Putamen (tissue), 1 donor: ENCODE measurements around the gene PDGFB.

ENCODE experiments used
- DNase-seq: peaks from one replicate; pipeline ENCODE4 v3.0.0-alpha.2; 2016; ENCODE audit warnings: low spot score

Gene PDGFB

GRCh38 chr22:39254789-39255298 lies 10.1 kb upstream of the PDGFB start:
- DNase-seq: no peak

DNA sequence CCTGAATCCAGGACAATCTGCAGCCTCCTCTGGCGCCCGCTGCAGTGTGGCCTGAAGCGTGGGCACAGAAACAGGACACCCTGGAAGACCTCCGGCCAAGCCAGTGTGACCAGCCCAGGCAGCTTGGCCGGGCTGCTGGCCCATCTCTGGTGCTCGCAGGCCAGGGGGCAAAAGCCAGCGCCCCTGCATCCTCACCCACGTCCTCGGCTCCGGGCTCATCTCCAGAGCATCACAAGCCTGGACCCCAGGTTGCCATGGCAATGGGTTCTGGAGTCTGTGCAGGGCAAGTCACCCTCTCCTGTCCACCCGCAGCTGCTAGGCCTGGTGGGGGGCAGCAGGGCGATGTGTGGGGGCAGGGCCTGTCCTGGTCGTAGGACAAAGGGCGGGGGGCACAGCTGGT lies 9.3 kb upstream of the PDGFB start:
- no peak for DNase-seq

DNA sequence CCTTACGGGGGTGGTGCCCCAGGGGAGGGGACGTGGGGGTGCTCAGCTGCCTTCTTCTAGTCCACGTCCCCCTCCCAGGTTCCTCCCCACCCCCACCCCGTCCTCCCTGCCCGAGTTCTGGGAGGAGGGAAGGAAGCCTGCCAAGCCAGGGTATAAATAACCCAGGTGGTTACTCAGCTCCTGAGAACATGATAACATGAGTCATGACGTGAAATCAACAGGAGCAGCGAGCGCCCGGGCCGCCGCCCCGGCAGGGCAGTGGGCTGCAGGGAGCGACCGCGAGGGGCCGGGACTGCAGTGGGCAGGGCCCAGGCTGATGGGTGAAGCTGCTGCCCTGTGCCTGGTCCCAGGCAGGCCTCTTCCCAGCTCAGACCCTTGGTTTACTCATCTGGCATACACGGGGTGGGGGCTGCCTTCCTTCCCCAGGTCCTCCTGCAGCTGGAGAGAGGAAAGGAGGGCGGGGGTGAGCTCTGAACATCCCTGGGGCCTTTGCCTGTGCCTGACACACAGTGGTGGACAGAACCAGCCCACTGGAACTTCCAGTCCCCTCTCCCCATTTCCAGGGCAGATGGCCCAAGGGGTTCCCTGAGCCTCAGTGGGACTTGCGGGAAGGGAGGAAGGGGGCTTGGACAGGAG lies 8.8 kb upstream of the PDGFB start:
- DNase-seq: no peak

GRCh38 chr22:39252461-39253434 lies 8.0 kb upstream of the PDGFB start:
- no peak for DNase-seq

DNA sequence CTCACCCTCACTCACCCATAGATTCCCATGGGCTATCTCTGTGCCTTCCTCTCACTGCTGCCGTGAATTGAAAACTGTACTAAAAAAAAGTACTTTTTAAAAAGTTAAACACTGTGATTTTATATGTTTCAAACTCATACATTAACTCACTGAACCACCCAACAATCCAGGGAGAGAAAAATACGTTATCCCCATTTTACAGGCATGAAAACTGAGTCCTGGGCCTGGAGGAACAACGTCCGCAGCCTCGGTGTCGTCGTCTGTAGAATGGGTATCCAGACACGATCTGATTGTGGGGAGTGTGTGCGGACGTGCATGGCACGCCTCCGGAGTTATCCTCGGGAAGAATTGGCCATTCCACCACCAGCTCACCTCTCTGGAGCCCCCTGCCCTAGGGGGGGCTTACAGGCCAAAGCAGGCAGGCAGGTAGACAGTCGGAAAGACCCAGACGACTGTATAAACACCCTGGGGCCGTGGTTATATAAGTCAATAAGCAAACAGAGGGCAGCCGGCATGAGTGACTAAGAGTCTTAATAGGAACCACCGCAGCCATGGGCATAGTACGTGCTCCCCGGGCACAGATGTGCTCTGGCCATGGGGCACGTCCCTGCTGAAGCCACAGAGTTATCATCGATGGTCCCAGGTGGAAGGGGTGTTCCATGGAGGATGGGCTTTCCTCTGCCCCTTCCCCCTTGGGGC lies 7.1 kb upstream of the PDGFB start:
- no peak for DNase-seq

GRCh38 chr22:39250838-39251237 lies 6.1 kb upstream of the PDGFB start:
- no peak for DNase-seq

DNA sequence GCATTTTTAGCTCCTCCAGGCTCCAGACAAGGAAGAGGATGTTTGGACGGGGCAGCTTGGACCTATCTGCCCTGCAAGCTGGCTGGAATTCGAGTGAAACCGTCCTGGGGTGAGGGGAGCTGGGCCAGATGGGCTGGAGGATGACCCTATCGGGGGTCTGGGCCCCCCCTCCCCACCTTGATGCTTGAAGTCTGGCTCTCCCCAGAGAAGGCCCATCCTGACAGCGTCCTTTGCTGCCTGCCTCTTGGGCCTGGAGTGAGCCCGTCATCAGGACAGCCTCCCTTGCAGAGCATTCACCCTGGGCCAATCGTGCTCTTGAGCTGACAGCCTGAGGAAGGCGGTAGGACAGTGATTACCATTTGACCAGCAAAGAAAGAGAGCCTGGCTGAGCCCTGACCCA lies 5.3 kb upstream of the PDGFB start:
- DNase-seq: no peak

- no peak for DNase-seq
Observed at GRCh38 chr22:39249086-39249704, 4.4 kb upstream of the PDGFB start.

- DNase-seq: no peak
Observed at GRCh38 chr22:39248254-39248653, 3.5 kb upstream of the PDGFB start.

DNA sequence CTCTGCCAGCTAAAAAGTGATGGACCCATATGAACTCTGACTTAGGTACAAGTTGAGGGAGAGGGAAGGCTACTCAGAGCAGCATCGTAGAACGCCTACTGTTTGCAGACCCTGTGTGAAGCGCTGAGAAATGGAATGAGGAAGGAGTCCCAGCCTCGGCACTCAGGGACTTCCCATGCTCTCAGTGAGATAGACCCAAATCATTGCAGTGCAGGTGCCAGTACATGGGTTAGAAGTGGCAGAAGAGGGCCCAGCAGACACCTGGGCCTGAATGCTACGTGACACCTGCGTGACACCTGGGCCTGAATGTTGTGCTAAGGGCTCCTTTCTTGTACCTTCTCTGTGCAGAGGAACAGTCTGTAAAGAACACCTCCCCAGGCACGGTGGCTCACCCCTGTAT lies 2.6 kb upstream of the PDGFB start:
- DNase-seq: no peak

DNA sequence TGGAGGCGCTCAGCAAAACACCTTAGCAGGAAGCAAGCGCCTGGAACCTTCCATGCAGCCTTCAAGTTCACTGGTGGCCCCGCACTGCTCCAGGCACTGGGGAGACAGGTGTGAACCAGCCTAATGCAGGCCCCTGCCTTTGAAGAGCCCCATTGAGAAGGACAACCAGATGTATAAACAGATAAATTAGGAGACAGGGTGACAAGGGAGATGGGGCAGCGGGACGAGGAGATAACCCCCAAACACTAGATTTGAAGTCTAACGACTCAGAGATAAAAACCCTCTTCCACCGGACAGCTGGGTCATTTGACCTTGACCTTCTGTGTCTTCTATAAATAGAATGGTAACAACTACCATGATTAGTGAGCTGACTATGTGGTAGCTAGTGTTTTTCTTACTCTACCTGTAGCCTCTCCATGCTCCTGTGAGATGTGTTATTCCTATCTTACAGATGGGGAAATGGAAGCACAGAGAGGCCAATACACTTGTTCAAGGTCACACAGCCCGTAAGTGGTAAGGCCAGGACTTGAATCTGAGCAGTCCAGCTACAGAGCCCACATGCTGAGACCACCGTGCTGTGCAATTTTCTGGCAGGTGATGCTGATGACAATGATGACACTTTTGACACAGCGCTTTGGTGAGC lies 2.0 kb upstream of the PDGFB start:
- no peak for DNase-seq

GRCh38 chr22:39246217-39246616 lies 1.4 kb upstream of the PDGFB start:
- DNase-seq: no peak

GRCh38 chr22:39245130-39246039 lies 603 bp upstream of the PDGFB start:
- DNase-seq: no peak

GRCh38 chr22:39244136-39244495 lies 666 bp downstream of the PDGFB start:
- DNase-seq: no peak

GRCh38 chr22:39243439-39244135 lies 1.2 kb downstream of the PDGFB start:
- no peak for DNase-seq

- no peak for DNase-seq
Observed at GRCh38 chr22:39242595-39243438, 2.0 kb downstream of the PDGFB start.

DNA sequence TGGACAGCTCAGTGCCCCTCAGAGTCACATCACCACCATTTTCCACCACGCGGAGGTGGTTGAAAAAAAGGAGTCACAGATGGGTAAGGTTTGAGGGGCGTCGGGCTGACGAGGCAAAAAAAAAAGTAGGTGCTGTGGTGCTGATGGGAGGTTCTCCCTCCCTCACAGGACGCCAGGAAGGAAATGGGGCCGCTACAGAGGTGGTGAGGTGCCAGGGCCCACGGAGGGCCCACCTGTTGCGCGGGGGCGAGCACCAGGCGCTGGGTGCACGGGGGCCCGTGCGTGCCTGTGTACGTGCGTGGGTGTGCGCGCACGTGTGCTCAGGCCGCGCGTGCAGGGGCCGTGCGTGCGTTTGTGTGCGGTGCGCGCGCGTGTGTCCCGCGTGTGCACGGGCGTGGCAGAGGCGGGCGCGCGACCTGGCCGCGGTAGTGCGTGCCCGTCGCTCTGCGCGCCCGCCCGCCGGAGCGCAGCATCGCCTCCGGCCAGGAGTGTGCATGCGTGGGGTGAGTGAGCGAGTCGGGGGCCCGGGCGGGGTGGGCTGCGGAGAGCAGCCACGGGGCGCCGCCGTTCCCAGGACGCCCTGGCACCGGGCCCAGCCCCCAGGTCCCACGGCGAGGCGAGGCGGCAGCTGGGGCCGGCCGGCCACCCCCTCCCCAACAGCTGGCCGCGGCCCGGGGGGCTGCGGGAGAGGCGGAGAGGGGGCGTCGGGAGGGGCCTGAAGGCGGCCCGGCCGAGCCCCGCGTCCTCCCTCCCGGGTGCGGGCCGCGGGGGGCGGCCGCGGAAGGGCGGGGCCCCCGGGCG lies 2.8 kb downstream of the PDGFB start:
- no peak for DNase-seq
